AG10803 (cell line): ENCODE data around the gene ANXA11.

Experiments used
- DNase-seq: peaks from one replicate; pipeline ENCODE4 v3.0.0; 2010; ENCODE audit warnings: low read depth
- H3K4me3 ChIP-seq: 2 replicates; pipeline ENCODE4 v1.5.1; 2011; ENCODE audit warnings: mild to moderate bottlenecking, low read length, control low read depth
- CTCF ChIP-seq: conservative IDR thresholded peaks from 2 replicates; pipeline ENCODE4 v1.5.1; 2011; ENCODE audit warnings: mild to moderate bottlenecking, low read length, control low read depth, inconsistent platforms

Gene ANXA11

GRCh38 chr10:80167471-80168161 is 37.7 kb downstream of the ANXA11 start:
- no peak for TF ChIP-seq CTCF
- no peak overlapping the region for H3K4me3 ChIP-seq
- no peak for DNase-seq

DNA sequence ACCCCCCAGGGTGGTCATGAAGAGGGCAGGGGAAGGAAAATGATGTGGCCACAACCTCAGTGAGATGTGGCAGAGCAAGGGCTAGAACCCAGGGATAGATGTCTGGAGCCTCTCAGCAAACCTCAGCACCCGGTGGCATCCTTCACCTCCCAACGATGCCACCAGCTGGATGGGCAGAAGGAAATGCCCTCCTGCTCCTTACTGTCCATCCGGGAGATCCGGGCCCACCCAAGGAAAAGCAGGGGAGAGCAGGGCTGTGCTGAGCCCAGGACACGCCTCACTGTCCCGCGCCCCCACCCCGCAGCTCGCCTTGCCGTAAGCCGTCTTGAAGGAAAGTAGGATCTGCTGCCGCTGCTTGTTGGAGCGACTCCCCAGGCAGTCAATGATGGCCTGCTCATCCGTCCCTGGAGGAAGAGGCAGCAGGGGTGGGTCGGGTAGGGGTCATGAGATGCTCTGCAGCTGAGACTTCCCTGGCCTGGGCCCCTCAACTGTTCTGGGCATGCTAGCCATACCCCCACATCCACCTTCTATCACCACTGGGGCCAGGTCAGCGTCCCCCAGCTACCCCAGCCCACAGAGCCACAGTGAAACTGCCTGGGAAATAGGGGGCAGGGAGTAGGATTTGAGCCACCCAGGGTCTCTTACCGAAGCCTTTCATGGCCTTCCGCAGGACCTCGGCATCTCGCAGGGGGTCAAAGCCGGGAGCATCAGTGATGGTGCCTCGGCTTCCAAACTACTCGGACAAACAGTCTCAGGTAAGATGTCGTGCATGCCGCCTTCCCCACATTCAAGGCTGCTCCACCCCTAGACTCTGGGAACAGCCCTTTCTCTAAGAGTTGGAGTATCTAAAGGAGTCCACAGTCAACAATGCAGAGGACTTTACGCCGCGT is 38.5 kb downstream of the ANXA11 start:
- DNase-seq, result no peak
- TF ChIP-seq CTCF, result no peak
- H3K4me3 ChIP-seq, result no peak overlapping the region

- H3K4me3 ChIP-seq, result no peak overlapping the region
- TF ChIP-seq CTCF, result peak; percentile 13; the same call in 1 of the 2 replicates
- DNase-seq, result no peak
Observed at GRCh38 chr10:80165173-80165572, 40.2 kb downstream of the ANXA11 start.

- DNase-seq, result no peak
- no peak overlapping the region for H3K4me3 ChIP-seq
- TF ChIP-seq CTCF, result no peak
Observed at GRCh38 chr10:80164596-80164995, 40.7 kb downstream of the ANXA11 start.

DNA sequence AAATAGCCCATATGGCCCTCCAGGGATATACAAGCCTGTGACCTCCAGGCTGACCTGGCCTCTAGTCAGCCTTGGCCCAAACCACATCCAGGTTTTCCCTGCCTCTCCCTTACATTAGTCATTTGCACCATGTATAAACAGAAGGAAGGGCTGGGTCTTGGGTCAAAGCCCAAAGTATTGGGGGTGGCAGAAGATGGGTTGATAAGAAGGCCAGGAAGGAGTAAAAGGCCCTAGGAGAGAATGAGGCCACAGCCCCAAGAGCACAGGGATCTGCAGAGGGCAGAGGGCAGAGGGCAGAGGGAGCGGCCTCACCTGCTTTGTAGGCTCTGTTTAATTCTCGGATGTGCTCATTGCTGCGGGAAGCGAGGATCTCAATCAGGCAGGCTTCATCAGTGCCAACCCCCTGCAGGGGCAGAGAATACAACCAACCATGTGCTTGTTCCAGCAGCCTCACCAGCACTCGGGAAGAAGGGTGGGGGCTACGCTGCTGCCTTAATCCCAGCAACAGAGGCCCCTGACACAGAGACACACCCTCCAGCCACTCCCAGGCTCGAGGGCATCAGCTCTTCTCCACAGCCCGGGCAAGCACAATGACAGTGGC is 41.5 kb downstream of the ANXA11 start:
- DNase-seq, result peak; percentile 62
- H3K4me3 ChIP-seq, result no peak overlapping the region

More for the DNA sequence above, 41.5 kb downstream of the ANXA11 start:
- no peak for TF ChIP-seq CTCF
